Measurements from ENCODE around the gene MGLL.

MGLL gene

DNA sequence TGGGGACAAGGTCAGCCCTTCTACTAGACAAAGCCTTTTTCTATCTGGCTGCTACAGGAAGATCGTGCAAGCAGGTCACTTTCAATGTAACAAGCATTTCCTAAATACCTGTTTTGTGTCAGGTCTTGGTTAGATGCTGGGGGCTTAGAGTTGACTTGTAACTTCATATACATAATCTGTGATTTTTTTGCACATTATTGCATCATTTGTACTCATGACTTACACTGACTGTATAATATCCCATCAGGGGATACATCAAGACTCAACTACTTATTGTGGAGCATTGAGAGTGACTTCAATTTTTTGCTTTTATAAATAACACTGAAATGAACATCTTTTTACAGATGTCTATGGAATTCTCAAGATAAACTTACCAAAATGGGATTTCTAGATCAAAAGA, 80.6 kb downstream of the MGLL start:
- no peak for DNase-seq (ENCODE audit: low spot score)
- TF ChIP-seq, protein P1, sequence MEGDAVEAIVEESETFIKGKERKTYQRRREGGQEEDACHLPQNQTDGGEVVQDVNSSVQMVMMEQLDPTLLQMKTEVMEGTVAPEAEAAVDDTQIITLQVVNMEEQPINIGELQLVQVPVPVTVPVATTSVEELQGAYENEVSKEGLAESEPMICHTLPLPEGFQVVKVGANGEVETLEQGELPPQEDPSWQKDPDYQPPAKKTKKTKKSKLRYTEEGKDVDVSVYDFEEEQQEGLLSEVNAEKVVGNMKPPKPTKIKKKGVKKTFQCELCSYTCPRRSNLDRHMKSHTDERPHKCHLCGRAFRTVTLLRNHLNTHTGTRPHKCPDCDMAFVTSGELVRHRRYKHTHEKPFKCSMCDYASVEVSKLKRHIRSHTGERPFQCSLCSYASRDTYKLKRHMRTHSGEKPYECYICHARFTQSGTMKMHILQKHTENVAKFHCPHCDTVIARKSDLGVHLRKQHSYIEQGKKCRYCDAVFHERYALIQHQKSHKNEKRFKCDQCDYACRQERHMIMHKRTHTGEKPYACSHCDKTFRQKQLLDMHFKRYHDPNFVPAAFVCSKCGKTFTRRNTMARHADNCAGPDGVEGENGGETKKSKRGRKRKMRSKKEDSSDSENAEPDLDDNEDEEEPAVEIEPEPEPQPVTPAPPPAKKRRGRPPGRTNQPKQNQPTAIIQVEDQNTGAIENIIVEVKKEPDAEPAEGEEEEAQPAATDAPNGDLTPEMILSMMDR (IDR thresholded peaks at IDR 0.05; ENCODE audit: extremely low read depth, missing control alignments) = no peak

- no peak for DNase-seq (ENCODE audit: low spot score)
- TF ChIP-seq, protein P1 (IDR thresholded peaks at IDR 0.05; ENCODE audit: extremely low read depth, missing control alignments) = no peak
These were observed 81.1 kb downstream of the MGLL start for GRCh38 chr3:127741246-127741645.

- no peak for DNase-seq (ENCODE audit: low spot score)
- TF ChIP-seq, protein P1 (IDR thresholded peaks at IDR 0.05; ENCODE audit: extremely low read depth, missing control alignments) = no peak
These were observed 82.0 kb downstream of the MGLL start for GRCh38 chr3:127740136-127740915.

DNA sequence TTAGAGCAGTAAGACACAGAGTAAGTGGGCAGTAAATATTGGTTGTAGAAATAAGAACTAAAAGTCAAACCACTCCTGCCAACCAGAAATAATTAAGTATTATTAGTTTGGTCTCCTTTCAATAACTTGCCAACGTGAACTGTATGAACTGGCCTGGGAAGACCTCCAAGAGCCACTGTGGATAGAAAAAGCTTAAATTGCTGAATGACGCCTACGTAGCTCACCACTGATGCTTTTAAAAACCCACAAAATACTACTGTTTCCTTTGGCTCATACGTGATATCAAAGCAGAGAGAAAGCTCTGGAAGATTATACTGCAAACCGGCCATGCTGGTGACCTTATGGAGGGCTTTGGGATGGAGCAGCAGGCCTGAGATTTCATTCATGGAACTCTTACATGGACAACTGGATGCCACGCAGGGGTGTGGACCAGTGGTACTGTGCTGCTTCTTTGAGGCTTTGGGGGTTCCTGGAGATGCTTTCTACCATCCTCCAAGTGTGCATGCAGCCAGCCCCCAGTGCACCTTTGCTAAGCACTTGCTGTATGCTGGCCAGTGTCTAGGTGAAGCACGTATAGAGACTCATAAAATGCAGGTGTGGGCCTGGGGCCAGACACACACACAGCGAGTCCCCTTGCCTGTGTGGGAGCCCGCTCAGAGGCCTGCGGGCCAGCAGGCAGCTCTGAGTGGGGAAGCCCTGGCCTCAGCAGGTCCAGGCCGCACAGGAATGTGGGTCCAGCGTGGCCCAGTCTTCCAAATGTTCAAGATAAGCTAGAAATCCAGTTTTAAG, 82.8 kb downstream of the MGLL start:
- TF ChIP-seq, protein P1 (IDR thresholded peaks at IDR 0.05; ENCODE audit: extremely low read depth, missing control alignments) = no peak
- DNase-seq (ENCODE audit: low spot score) = no peak

DNA sequence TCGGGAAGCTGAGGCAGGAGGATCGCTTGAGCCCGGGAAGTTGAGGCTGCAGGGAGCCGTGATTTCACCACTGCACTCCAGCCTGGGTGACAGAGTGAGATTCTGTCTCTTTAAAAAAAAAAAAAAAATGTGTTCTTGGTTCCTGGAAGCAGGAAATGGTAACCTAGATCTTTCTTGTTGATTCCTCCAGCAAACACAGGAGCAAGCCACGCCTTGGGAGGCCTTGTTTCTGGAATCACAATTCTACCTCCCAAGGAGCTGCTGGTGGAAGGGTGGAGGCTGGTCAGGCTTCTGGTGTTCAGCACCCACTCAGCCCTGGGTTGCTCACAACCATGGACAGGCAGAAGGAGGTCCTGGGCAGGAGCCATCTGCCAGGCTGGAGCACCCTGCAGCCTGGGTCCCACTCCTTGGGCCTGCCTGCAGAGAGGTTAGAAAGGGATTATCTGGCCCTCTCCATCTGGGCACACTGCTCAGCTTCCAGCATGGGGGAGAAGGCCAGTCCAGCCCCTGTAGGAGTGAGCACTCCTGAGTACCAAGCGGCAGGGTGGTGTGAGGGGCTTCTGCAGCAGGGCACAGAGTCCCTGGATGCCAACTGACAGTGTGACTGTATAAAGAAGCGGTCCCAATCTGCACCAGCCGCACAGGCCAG, 84.0 kb downstream of the MGLL start:
- TF ChIP-seq, protein P1 (IDR thresholded peaks at IDR 0.05; ENCODE audit: extremely low read depth, missing control alignments) = no peak
- no peak for DNase-seq (ENCODE audit: low spot score)

- TF ChIP-seq, protein P1 (IDR thresholded peaks at IDR 0.05; ENCODE audit: extremely low read depth, missing control alignments) = no peak
- no peak for DNase-seq (ENCODE audit: low spot score)
These were observed 85.3 kb downstream of the MGLL start for GRCh38 chr3:127736801-127737539.

Measured in GM20000 (cell line).